Panc1 (cell line): ENCODE data around the gene C11orf24.

Experiments used
- POLR2AphosphoS5 ChIP-seq: IDR thresholded peaks from 2 replicates; pipeline ENCODE4 v1.6.1; 2012; ENCODE audit warnings: mild to moderate bottlenecking, low read depth, low read length, moderate library complexity
- TCF7L2 ChIP-seq: IDR thresholded peaks from 2 replicates; pipeline ENCODE4 v1.6.1; 2011; ENCODE audit warnings: mild to moderate bottlenecking, low read depth, low read length, inconsistent platforms
- TF ChIP-seq, protein P1 (sequence below): fragments of 450-650 bp; IDR thresholded peaks from 2 replicates; pipeline ENCODE4 v1.5.1; 2017; ENCODE audit warnings: mild to moderate bottlenecking
- TF ChIP-seq, protein P2 (sequence below), 2 experiments: IDR thresholded peaks; 2 replicates each; pipeline ENCODE4 v1.6.1; 2011 to 2012; ENCODE audit warnings: low read depth in 2 of 2, control low read depth in 1 of 2, low read length in 1 of 2, mild to moderate bottlenecking in 1 of 2, moderate library complexity in 1 of 2; ENCODE audit not compliant: insufficient read depth in 1 of 2

DNA sequence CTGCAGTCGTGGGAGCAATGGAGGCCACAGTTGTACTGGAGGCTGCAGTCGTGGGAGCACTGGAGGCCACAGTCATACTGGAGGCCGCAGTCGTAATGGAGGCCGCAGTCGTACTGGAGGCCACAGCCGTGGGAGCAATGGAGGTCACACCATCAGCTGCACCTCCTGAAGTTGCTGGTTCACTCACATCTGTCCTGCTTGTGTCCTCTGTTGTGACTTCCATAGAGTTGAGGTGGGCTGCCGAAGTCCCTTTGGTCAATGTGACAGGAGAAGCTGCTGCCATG lies 9.3 kb downstream of the C11orf24 start:
- TF ChIP-seq, protein P1, sequence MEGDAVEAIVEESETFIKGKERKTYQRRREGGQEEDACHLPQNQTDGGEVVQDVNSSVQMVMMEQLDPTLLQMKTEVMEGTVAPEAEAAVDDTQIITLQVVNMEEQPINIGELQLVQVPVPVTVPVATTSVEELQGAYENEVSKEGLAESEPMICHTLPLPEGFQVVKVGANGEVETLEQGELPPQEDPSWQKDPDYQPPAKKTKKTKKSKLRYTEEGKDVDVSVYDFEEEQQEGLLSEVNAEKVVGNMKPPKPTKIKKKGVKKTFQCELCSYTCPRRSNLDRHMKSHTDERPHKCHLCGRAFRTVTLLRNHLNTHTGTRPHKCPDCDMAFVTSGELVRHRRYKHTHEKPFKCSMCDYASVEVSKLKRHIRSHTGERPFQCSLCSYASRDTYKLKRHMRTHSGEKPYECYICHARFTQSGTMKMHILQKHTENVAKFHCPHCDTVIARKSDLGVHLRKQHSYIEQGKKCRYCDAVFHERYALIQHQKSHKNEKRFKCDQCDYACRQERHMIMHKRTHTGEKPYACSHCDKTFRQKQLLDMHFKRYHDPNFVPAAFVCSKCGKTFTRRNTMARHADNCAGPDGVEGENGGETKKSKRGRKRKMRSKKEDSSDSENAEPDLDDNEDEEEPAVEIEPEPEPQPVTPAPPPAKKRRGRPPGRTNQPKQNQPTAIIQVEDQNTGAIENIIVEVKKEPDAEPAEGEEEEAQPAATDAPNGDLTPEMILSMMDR, result no peak
- TF ChIP-seq POLR2AphosphoS5 (no peak), TCF7L2 (no peak)
- TF ChIP-seq, protein P2, sequence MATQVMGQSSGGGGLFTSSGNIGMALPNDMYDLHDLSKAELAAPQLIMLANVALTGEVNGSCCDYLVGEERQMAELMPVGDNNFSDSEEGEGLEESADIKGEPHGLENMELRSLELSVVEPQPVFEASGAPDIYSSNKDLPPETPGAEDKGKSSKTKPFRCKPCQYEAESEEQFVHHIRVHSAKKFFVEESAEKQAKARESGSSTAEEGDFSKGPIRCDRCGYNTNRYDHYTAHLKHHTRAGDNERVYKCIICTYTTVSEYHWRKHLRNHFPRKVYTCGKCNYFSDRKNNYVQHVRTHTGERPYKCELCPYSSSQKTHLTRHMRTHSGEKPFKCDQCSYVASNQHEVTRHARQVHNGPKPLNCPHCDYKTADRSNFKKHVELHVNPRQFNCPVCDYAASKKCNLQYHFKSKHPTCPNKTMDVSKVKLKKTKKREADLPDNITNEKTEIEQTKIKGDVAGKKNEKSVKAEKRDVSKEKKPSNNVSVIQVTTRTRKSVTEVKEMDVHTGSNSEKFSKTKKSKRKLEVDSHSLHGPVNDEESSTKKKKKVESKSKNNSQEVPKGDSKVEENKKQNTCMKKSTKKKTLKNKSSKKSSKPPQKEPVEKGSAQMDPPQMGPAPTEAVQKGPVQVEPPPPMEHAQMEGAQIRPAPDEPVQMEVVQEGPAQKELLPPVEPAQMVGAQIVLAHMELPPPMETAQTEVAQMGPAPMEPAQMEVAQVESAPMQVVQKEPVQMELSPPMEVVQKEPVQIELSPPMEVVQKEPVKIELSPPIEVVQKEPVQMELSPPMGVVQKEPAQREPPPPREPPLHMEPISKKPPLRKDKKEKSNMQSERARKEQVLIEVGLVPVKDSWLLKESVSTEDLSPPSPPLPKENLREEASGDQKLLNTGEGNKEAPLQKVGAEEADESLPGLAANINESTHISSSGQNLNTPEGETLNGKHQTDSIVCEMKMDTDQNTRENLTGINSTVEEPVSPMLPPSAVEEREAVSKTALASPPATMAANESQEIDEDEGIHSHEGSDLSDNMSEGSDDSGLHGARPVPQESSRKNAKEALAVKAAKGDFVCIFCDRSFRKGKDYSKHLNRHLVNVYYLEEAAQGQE (IDR thresholded peaks at IDR 0.05; ENCODE audit: insufficient read depth in 1 of 2, low read depth in 2 of 2, low read length in 1 of 2), result no peak
